COLO829 (cell line): Measurements from ENCODE around the gene ADH5.
"Not testable (repeated sequence)": the region's sequence is repeated elsewhere in the genome, so short reads cannot be mapped to it uniquely, and the experiment has no call there.

Source experiments
- DNase-seq: peaks from one replicate; pipeline ENCODE4 v3.0.0; 2012; ENCODE audit warnings: low spot score

Gene ADH5

GRCh38 chr4:99029852-99030251 is 58.7 kb downstream of the ADH5 start:
- DNase-seq: no peak

GRCh38 chr4:99029018-99029735 is 59.4 kb downstream of the ADH5 start:
- no peak for DNase-seq

DNA sequence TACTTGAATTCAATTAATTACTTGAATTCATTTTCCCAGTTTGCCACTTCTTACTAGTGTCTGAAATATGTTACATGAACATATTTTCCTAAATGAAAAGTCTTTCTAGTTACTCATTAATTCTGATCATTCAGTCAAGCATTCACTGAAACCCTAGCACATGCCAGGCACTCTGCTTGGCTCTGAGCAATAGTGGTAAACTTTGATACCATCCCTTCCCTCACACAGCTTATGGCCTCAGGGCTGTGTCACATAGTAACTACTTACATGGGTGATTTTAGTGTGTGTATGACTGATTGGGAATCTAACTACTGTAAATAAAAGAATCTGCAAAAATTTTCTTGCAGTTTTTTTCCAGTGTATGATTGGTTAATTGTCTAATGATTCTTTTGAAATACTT is 60.4 kb downstream of the ADH5 start:
- no peak for DNase-seq

DNA sequence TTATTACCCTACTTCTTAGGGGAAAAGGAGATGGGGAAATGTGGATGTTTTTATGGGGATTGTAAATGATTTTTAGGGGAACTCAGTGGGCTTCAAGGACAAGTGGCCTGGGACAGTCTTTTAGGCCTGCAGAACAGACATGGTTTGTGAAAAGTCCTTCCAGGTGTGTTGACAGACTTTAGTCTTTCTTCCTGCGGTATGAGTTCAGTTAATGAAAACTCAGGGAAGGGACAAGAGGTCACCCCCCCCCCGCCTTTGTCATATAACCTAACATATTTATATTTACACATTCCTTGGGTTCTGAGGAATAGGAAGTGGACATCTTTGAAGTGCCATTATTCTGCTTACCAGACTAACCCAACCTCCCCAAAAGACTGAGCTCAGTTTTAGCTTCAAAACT is 61.3 kb downstream of the ADH5 start:
- DNase-seq: no peak

DNA sequence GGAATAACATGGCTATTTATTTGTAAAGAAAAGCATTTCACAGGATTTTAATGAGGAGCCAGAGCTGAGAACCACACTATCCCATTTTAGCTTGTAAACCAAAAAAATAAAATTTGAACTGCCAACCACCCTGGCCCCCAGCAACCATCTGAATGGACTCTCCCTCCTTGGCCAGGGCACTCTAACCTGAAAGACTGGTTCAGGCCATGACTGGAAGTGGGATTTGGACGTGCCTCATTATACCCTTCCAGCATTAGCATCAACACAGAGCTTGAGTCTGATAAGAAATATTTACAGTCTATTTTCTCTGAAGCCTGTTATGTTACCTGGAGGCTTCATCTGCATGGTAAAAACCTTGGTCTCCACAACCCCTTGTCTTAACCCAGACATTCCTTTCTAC is 63.1 kb downstream of the ADH5 start:
- DNase-seq: no peak

GRCh38 chr4:99024481-99025275 is 63.9 kb downstream of the ADH5 start:
- DNase-seq: no peak

- not testable (repeated sequence) for DNase-seq
Observed at GRCh38 chr4:99023800-99024251, 64.8 kb downstream of the ADH5 start.

DNA sequence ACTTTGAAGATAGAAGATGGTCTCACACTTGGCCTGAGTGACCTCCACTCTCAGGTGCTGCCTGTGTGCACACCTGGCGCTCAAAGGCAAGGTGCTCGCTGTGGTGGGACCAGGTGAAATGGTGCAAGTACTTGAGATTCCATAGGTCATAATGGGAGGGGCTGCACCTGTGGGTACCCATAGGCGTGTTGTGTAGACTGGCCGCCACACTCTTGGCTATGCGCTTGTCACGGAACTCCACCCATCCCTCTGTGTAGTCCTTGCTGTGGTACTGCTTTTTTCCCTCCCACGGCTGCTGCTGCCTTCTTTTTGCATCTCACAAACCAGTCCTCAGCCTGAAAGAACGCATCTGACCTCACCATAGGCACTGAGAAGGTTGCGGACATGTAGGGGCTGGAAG is 66.0 kb downstream of the ADH5 start:
- DNase-seq: no peak

DNA sequence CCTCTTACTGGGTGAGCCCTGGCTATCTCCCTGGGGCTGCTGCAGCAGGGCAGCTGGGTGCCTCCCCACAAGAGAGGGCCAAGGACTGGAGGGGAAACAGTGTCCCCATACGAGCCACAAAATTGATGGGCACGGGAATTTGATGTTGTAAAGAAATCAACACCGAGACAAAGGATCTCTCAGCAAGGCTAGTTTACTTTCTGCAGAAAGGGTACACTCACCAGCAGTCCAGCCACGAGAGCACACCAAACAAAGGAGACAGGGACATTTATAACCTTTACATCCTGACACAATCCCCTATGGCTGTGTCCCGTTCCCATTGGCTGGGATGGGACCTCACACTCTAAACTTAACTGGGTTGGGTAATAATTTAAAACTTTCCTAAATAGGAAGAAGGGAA is 67.2 kb downstream of the ADH5 start:
- no peak for DNase-seq
